HG03196 (cell line): Measurements from ENCODE around the gene NT5C1A.

ENCODE experiments used
- ATAC-seq: cut with Tn5 transposase; IDR thresholded peaks from one replicate; pipeline ENCODE4 v1.9.1; 2021; ENCODE audit not compliant: unreplicated experiment

Gene NT5C1A

DNA sequence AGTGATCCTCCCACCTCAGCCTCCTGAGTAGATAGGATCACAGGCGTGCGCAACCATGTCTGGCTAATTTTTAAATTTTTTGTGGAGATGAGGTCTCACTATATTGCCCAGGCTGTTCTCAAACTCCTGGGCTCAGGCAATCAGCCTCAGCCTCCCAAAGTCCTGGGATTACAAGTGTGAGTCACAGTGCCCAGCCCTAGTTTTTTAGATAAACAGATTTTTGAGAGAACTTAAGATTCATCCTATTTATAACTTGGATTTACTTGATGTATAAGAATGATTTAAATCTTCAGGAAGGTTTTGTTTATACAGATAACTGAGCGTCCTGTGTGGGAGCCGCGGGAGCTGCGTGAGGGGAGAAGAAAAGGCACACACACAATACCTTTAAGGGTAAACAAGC, 58.7 kb downstream of the NT5C1A start:
- no peak for ATAC-seq

DNA sequence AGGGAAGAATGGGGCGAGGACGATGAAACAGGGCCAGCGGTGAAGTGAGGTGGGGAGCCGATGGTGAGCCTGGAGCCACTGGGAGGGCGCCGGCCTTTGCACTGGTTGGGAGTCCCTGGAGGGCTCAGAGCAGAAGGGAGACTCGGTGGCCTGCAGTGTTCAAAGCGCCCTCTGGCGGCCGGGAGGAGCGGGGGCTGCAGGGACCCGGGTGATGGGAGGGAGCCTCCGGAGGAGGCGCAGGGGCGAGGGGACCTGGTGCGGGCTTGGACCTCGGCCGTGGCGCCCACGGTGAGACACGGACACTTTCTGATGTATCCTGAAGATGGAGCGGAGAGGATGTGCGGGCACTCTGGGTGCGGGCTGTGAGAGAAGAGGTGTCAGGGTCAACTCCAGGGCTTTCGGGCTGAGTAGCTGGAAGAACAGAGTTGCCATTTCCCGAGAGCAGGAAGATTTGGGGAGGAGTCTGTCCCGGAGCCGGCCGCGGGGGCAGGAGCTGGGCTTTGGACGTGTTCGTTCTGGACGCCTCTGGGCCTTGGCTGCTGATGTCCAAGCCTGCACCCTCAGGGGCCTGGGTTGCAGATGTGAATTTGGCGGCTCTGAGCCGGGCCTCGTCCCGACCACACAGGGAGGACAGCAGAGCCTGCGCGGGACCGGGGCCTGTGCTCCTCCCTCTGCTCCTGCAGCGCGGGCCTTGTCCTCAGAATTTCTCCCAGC, 62.1 kb downstream of the NT5C1A start:
- ATAC-seq, result no peak
